Measurements from ENCODE around the gene SELENOS. TPM values are rescaled to one million over a fixed set of nuclear protein-coding genes. Genes with fewer than 3 reads are reported as not detected.

Gene SELENOS
- total RNA-seq, 1 donor from 2014 or later = 47.7 TPM

DNA sequence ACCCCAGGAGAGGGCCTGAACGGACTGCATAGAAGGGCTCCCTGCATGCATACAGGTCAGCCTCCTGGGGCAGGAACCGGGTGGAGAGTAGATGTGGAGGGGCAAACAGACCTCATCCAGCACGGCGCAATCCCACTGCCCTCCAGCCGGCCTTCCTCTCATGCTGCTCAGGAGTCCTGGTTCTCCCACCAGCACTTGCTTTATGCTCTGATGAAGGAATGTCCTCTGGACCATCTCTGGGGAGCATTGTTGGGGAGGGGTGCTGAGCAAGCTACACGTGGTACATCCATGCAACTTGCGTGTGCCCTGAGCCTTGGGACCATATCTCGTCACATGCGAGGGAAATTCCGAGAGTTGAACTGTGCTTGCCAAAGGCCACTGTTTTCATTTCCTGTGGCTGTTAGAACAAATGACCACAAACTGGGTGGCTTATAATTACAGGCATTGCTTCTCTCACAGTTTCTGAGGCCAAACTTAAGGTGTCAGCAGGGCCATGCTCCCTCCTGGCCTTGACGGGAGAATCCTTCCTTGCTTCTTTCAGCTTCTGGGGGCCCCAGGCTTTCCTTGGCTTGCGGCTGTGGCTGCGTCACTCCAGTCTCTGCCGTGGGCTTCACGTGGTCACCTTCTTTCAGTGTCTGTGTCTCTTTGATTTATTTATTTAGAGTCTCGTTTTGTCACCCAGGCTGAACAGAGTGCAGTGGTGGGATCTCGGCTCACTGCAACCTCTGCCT lies 12.2 kb downstream of the SELENOS start:
- no peak overlapping the region for H3K4me3 ChIP-seq (ENCODE audit: low read depth, low read length)
- TF ChIP-seq, protein P1, sequence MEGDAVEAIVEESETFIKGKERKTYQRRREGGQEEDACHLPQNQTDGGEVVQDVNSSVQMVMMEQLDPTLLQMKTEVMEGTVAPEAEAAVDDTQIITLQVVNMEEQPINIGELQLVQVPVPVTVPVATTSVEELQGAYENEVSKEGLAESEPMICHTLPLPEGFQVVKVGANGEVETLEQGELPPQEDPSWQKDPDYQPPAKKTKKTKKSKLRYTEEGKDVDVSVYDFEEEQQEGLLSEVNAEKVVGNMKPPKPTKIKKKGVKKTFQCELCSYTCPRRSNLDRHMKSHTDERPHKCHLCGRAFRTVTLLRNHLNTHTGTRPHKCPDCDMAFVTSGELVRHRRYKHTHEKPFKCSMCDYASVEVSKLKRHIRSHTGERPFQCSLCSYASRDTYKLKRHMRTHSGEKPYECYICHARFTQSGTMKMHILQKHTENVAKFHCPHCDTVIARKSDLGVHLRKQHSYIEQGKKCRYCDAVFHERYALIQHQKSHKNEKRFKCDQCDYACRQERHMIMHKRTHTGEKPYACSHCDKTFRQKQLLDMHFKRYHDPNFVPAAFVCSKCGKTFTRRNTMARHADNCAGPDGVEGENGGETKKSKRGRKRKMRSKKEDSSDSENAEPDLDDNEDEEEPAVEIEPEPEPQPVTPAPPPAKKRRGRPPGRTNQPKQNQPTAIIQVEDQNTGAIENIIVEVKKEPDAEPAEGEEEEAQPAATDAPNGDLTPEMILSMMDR (conservative IDR thresholded peaks at IDR 0.05; ENCODE audit: low read depth, low read length) = no peak
- DNase-seq (ENCODE audit: low read depth) = no peak

DNA sequence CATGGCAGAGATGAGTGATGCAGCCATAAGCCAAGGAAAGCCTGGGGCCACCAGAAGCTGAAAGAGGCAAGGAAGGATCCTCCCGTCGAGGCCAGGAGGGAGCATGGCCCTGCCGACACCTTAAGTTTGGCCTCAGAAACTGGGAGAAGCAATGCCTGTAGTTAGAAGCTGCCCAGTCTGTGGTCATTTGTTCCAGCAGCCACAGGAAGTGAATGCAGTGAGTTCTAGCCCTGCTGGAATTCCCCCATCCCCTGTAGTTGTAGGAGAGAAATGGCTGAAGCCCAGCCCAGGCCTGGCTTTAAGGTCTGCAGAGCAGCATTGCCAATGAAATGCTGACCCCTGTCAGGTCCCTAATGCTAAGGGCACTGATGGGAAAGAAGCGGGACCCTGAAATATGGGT lies 13.3 kb downstream of the SELENOS start:
- no peak for DNase-seq (ENCODE audit: low read depth)
- no peak overlapping the region for H3K4me3 ChIP-seq (ENCODE audit: low read depth, low read length)
- TF ChIP-seq, protein P1 (conservative IDR thresholded peaks at IDR 0.05; ENCODE audit: low read depth, low read length) = no peak

DNA sequence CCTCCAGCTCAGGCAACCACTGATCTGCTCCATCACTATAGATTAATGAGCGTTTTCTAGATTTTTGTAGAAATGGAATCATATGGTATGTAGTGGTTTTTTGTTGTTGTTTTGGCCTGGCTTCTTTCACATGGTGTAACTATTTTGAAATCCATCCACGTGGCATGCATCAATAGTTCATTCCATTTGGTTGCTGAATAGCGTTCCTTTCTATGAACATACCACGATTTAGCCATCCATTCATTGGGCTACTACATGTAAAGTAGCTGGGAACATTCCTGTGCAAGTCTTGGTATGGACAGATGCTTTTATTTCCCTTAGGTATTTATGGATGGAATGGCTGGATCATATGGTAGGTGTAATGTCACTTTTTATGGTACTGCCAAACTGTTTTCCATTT lies 14.7 kb downstream of the SELENOS start:
- H3K4me3 ChIP-seq (ENCODE audit: low read depth, low read length) = no peak overlapping the region
- DNase-seq (ENCODE audit: low read depth) = no peak
- TF ChIP-seq, protein P1 (conservative IDR thresholded peaks at IDR 0.05; ENCODE audit: low read depth, low read length) = no peak

DNA sequence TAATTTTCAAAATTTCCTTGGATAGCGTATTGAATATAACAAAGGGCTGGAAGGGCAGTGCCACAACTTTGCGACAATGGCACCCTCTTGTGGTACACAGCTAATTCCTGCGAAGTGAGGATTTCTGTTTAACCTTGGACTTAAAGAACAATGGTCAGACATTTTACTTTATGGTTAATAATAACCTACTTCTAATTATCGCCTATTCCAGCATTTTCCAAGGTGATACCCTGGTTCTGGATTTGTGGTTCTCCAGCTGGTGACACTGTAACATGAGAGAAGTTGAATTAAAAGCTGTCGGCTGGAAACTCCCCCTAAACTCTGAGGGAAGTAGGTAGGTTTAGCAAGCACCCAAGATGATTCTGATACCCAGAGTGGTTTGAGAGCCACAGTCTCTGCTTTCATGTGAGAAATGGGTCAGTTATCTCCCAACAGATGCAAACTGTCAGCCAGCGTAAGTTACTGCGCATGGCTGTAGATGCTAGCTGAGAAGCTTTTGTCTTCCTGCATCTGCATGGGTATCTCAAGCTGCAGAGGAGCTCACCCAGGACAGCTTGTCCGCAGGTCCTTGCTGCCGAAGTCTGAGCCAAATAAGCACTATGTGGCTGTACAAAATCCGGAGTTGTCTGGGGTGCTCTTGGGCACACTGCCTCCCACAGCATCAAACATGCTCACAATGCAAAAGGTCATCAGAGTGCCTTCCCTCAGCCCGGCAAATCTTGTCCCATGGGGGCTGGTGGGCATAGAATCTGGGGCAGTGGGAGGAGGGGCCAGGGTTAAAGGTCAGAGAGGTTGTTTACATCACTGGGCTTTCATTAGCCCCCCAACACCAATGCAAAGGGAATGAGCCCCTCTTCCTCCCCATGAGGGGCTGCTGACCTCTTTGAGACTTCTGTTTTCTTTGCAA lies 18.8 kb downstream of the SELENOS start:
- H3K4me3 ChIP-seq (ENCODE audit: low read depth, low read length) = peak overlapping the region; percentile 6

DNA sequence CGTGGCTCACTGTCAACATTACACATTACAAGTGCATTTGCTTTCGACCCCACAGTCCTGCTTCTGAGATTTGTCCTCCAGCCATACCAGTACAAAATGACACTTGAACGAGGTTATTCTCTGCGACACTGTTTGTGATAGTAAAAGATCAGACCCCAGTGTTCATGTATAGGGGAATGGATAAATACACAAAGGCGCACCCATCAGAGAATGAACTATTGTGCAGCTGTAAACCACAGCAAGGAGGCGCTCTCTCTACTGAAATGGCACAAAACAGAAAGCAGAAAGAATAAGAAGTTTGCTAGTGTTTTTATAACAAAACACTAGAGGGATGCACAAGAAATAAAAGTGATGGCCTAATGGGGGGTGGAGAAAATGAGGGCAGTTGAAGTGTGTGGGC lies 20.5 kb downstream of the SELENOS start:
- no peak overlapping the region for H3K4me3 ChIP-seq (ENCODE audit: low read depth, low read length)
- no peak for DNase-seq (ENCODE audit: low read depth)
- TF ChIP-seq, protein P1 (conservative IDR thresholded peaks at IDR 0.05; ENCODE audit: low read depth, low read length) = peak; percentile 42

More for the DNA sequence above, 18.8 kb downstream of the SELENOS start:
- DNase-seq (ENCODE audit: low read depth) = no peak
- TF ChIP-seq, protein P1 (conservative IDR thresholded peaks at IDR 0.05; ENCODE audit: low read depth, low read length) = peak; percentile 90

DNA sequence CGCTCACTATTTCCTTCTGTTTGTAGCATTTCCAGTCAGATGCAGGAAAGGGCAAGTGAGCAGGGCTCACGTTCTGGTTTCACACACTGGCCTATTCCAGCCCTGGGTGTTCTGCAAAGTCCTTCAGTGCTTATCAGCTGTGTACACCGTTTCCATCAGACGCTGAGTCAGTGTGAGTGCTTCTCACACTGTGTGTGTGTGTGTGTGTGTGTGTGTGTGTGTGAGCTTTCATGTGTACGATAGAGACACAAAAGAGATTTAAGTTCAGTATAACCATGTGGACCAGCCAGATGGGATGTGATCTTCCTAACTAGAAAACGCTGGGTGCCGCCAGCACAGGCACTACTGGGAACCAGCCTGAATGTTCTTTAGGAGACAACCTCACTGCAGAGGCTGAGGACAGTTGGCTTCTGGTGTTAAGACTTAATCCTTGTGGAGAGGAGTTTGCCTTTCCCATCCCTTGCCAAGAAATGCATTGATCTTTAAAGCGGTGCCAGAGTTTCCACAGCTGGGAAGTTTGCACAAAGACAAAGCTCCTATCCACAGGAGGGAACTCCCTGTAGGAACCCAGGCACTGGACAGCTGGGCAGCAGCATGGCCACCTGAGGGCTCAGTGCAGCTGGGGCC lies 21.6 kb downstream of the SELENOS start:
- TF ChIP-seq, protein P1 (conservative IDR thresholded peaks at IDR 0.05; ENCODE audit: low read depth, low read length) = no peak
- no peak for DNase-seq (ENCODE audit: low read depth)
- H3K4me3 ChIP-seq (ENCODE audit: low read depth, low read length) = no peak overlapping the region

Measured in epithelial cell of proximal tubule (primary cell).